HG03575 (cell line): ENCODE measurements around the gene DSTYK.
"Not testable (repeated sequence)": the region's sequence is repeated elsewhere in the genome, so short reads cannot be mapped to it uniquely, and the experiment has no call there.

ENCODE experiments used
- ATAC-seq: cut with Tn5 transposase; IDR thresholded peaks from one replicate; pipeline ENCODE4 v1.9.1; 2021; ENCODE audit not compliant: unreplicated experiment, insufficient number of reproducible peaks, low FRiP score; ENCODE audit errors: extremely low read depth

DSTYK gene

GRCh38 chr1:205243350-205244191 is 32.1 kb upstream of the DSTYK start:
- ATAC-seq = no peak

- ATAC-seq = no peak
Measured at GRCh38 chr1:205241366-205242030, 30.0 kb upstream of the DSTYK start.

GRCh38 chr1:205240569-205240968 is 29.1 kb upstream of the DSTYK start:
- ATAC-seq = no peak

- no peak for ATAC-seq
Measured at GRCh38 chr1:205240118-205240517, 28.6 kb upstream of the DSTYK start.

GRCh38 chr1:205239078-205239477 is 27.6 kb upstream of the DSTYK start:
- no peak for ATAC-seq

GRCh38 chr1:205237526-205238484 is 26.3 kb upstream of the DSTYK start:
- no peak for ATAC-seq

- ATAC-seq = no peak
Measured at GRCh38 chr1:205236951-205237475, 25.5 kb upstream of the DSTYK start.

GRCh38 chr1:205236526-205236925 is 25.0 kb upstream of the DSTYK start:
- no peak for ATAC-seq

GRCh38 chr1:205235951-205236350 is 24.4 kb upstream of the DSTYK start:
- ATAC-seq = no peak

- not testable (repeated sequence) for ATAC-seq
Measured at GRCh38 chr1:205233986-205234385, 22.5 kb upstream of the DSTYK start.

- ATAC-seq = no peak
Measured at GRCh38 chr1:205232945-205233397, 21.5 kb upstream of the DSTYK start.

GRCh38 chr1:205232127-205232820 is 20.8 kb upstream of the DSTYK start:
- ATAC-seq = no peak

- no peak for ATAC-seq
Measured at GRCh38 chr1:205230982-205231381, 19.5 kb upstream of the DSTYK start.

- no peak for ATAC-seq
Measured at GRCh38 chr1:205229916-205230700, 18.6 kb upstream of the DSTYK start.

GRCh38 chr1:205229399-205229871 is 17.9 kb upstream of the DSTYK start:
- no peak for ATAC-seq

GRCh38 chr1:205228093-205228521 is 16.6 kb upstream of the DSTYK start:
- no peak for ATAC-seq

- ATAC-seq = no peak
Measured at GRCh38 chr1:205227584-205228013, 16.1 kb upstream of the DSTYK start, which contains the start of gene TMCC2. TMCC2 (plus strand) TSS chr1:205227946; CDS start chr1:205228565, 619 bp downstream.
